Effector memory CD8-positive, alpha-beta T cell (primary cell): Measurements from ENCODE around the gene CSF3.
"Not testable (repeated sequence)": the region's sequence is repeated elsewhere in the genome, so short reads cannot be mapped to it uniquely, and the experiment has no call there.

Experiments
- ATAC-seq: fragments of 150-1000 bp; cut with Tn5 transposase; replicated peaks from 2 replicates; pipeline ENCODE4 v1.10.0; 2021; ENCODE audit warnings: mild to moderate bottlenecking, moderate library complexity
- DNase-seq, 3 experiments: peaks; one replicate each; pipeline ENCODE4 v3.0.0; 2021
- H3K27ac Mint-ChIP-seq, 2 donors: one replicate each; pipeline ENCODE4 v1.8.0; 2022; ENCODE audit warnings: mild to moderate bottlenecking in 2 of 2, mixed read lengths in 2 of 2, moderate library complexity in 2 of 2
- H3K27me3 Mint-ChIP-seq, 2 donors: one replicate each; pipeline ENCODE4 v1.8.0; 2022; ENCODE audit warnings: mixed read lengths in 2 of 2
- H3K36me3 Mint-ChIP-seq: one replicate; pipeline ENCODE4 v1.8.0; 2022; ENCODE audit warnings: mild to moderate bottlenecking, moderate library complexity, mixed read lengths; ENCODE audit not compliant: insufficient read depth
- H3K4me1 Mint-ChIP-seq, 2 donors: one replicate each; pipeline ENCODE4 v1.8.0; 2022; ENCODE audit warnings: low read depth in 2 of 2, mixed read lengths in 2 of 2
- H3K4me3 Mint-ChIP-seq, 2 donors: one replicate each; pipeline ENCODE4 v1.8.0; 2022; ENCODE audit warnings: mild to moderate bottlenecking in 2 of 2, mixed read lengths in 2 of 2, moderate library complexity in 2 of 2
- H3K9me3 Mint-ChIP-seq, 2 donors: one replicate each; pipeline ENCODE4 v1.8.0; 2022; ENCODE audit warnings: mixed read lengths in 2 of 2

CSF3 gene

GRCh38 chr17:39980351-39981206 is 34.7 kb upstream of the CSF3 start, which contains the start of gene PSMD3:
TSS of gene PSMD3 (plus strand) at chr17:39980807. CDS start at chr17:39980971, 164 bp downstream.
- H3K27me3 Mint-ChIP-seq = peaks cover 0 to 4% of the 10 kb centered on the region in 2 donors
- peaks cover 27 to 36% of the 10 kb centered on the region in 2 donors for H3K4me1 Mint-ChIP-seq
- peak; percentile 89 for ATAC-seq
- peak within 1 kb of the TSS; percentile 89 to 96 for H3K4me3 Mint-ChIP-seq
- peak within 1 kb of the TSS; percentile 92 to 98 for H3K27ac Mint-ChIP-seq
- peaks cover 43% of the 10 kb centered on the region for H3K36me3 Mint-ChIP-seq
- no peaks in the 10 kb centered on the region for H3K9me3 Mint-ChIP-seq
- DNase-seq = peak; percentile 97 to 98 (median 97)

DNA sequence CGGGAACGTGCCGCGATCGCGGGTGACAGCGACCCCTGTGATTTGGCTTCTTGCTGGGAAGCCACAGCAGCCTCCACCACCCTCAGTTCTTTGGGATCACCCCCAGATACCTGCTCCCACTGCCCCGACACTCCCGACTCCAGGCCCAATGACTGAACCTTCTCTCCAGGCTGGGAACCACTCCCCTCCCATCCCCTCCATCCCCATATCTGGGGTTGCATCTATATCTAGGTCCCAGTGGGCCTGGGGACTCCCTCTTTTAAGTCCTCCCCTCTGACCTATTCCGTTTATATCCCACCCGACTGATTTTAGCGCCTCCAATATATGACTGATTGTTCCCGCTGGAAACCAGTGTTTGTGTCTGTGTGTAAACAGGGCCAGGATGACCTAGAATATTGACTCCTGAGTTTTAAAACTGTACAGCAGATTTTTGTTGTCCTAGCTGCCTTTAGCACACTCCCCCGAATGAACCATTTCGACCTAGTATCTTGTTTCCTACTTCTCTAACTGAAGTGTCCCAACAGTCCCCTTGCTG is 34.0 kb upstream of the CSF3 start:
- ATAC-seq (no peak), DNase-seq (no peak)
- Mint-ChIP-seq H3K27ac (peak overlapping the region; percentile 92 to 98), H3K4me3 (peak overlapping the region; percentile 89 to 96), H3K4me1 (peaks cover 27 to 36% of the 10 kb centered on the region in 2 donors), H3K36me3 (peaks cover 50% of the 10 kb centered on the region), H3K9me3 (no peaks in the 10 kb centered on the region), H3K27me3 (no peaks in the 10 kb centered on the region)

GRCh38 chr17:39981766-39982375 is 33.4 kb upstream of the CSF3 start:
- peak overlapping the region; percentile 89 to 96 for H3K4me3 Mint-ChIP-seq
- ATAC-seq (no peak), DNase-seq (no peak)
- H3K4me1 Mint-ChIP-seq = peaks cover 27 to 36% of the 10 kb centered on the region in 2 donors
- peaks cover 56% of the 10 kb centered on the region for H3K36me3 Mint-ChIP-seq
- H3K27ac Mint-ChIP-seq = peak overlapping the region; percentile 92 to 98
- H3K9me3 Mint-ChIP-seq = no peaks in the 10 kb centered on the region
- no peaks in the 10 kb centered on the region for H3K27me3 Mint-ChIP-seq

- Mint-ChIP-seq H3K4me1 (peaks cover 8 to 12% of the 10 kb centered on the region in 2 donors), H3K27ac (peak overlapping the region in 1 of 2 donors; percentile 28), H3K4me3 (no peak overlapping the region), H3K36me3 (peaks cover 97% of the 10 kb centered on the region), H3K27me3 (no peaks in the 10 kb centered on the region), H3K9me3 (no peaks in the 10 kb centered on the region)
- DNase-seq (no peak), ATAC-seq (no peak)
Measured at GRCh38 chr17:39988206-39988810, 26.9 kb upstream of the CSF3 start.

DNA sequence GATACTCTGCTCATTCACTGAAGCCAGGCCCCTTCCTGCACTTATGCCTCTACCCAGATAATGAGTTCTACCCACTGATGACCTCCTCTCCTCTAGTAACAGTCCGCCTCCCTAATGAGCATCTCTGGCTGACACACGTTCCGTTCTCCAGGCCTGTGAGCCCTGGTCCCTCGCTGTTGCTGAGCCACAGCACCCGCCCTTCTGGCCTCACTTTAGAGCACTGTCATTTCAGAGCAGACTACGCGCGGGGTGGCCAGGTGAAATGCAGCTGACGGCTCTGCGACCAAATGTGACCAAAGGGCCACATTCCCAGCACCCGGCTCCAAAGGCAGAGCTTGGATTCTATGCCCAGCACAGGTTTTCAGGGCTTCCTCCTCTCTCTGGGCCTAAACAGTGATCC is 20.8 kb upstream of the CSF3 start:
- H3K4me3 Mint-ChIP-seq = no peak overlapping the region
- DNase-seq = no peak
- H3K27ac Mint-ChIP-seq = peak overlapping the region in 1 of 2 donors; percentile 30
- ATAC-seq = no peak
- no peaks in the 10 kb centered on the region for H3K27me3 Mint-ChIP-seq
- no peaks in the 10 kb centered on the region for H3K9me3 Mint-ChIP-seq
- peaks cover 0 to 6% of the 10 kb centered on the region in 2 donors for H3K4me1 Mint-ChIP-seq
- peaks cover 77% of the 10 kb centered on the region for H3K36me3 Mint-ChIP-seq

- no peaks in the 10 kb centered on the region for H3K9me3 Mint-ChIP-seq
- DNase-seq (no peak), ATAC-seq (no peak)
- no peak overlapping the region for H3K4me3 Mint-ChIP-seq
- H3K27me3 Mint-ChIP-seq = no peaks in the 10 kb centered on the region
- peak overlapping the region in 1 of 2 donors; percentile 54 for H3K27ac Mint-ChIP-seq
- peaks cover 0 to 6% of the 10 kb centered on the region in 2 donors for H3K4me1 Mint-ChIP-seq
- H3K36me3 Mint-ChIP-seq = peaks cover 67% of the 10 kb centered on the region
Measured at GRCh38 chr17:39995438-39995837, 19.8 kb upstream of the CSF3 start.

DNA sequence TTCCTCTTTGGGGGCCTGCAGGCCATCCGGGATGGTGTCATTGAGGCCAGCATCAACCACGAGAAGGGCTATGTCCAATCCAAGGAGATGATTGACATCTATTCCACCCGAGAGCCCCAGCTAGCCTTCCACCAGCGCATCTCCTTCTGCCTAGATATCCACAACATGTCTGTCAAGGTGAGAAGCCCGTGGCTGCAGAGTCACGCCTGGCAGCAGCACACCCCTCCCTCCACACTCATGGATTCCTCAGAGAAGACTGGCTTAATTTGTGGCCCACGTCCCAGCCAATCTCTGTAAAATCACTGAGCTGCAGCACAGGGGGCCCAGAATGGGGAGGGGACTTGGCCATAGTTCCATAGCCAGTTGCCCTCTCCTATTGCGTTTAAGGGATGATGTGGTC is 19.1 kb upstream of the CSF3 start:
- Mint-ChIP-seq H3K27me3 (no peaks in the 10 kb centered on the region), H3K4me1 (peaks cover 0 to 6% of the 10 kb centered on the region in 2 donors), H3K27ac (no peak overlapping the region), H3K36me3 (peaks cover 59% of the 10 kb centered on the region), H3K4me3 (no peak overlapping the region), H3K9me3 (no peaks in the 10 kb centered on the region)
- ATAC-seq (no peak), DNase-seq (no peak)

DNA sequence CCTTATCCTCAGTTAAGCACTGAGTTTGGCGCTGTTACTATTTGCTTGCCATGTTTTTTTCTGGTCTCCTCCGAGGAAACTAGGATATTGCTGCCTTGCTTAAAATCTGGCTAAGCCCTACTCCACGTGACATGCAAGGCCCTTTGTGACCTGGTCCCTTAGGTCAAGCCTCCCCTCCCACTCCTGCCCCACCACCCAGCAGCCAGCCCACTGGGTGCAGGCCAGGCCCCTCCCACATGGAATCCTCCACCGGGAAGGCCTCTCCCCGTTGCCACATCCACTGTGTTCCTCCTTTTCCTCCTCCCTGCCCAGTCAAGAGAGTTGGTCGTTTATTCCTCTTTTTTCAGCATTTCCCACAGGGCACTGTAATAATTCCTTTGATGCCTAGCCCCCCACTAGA is 18.4 kb upstream of the CSF3 start:
- Mint-ChIP-seq H3K36me3 (peaks cover 53% of the 10 kb centered on the region), H3K9me3 (no peaks in the 10 kb centered on the region), H3K4me3 (no peak overlapping the region), H3K27me3 (no peaks in the 10 kb centered on the region), H3K4me1 (peaks cover 0 to 6% of the 10 kb centered on the region in 2 donors), H3K27ac (peak overlapping the region in 1 of 2 donors; percentile 44)
- ATAC-seq = no peak
- no peak for DNase-seq

DNA sequence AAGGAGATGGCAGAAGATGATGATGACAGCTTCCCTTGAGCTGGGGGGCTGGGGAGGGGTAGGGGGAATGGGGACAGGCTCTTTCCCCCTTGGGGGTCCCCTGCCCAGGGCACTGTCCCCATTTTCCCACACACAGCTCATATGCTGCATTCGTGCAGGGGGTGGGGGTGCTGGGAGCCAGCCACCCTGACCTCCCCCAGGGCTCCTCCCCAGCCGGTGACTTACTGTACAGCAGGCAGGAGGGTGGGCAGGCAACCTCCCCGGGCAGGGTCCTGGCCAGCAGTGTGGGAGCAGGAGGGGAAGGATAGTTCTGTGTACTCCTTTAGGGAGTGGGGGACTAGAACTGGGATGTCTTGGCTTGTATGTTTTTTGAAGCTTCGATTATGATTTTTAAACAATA is 17.7 kb upstream of the CSF3 start:
- peaks cover 46% of the 10 kb centered on the region for H3K36me3 Mint-ChIP-seq
- H3K27ac Mint-ChIP-seq = peak overlapping the region in 1 of 2 donors; percentile 44
- H3K9me3 Mint-ChIP-seq = no peaks in the 10 kb centered on the region
- H3K4me1 Mint-ChIP-seq = peaks cover 0 to 6% of the 10 kb centered on the region in 2 donors
- H3K4me3 Mint-ChIP-seq = no peak overlapping the region
- DNase-seq (no peak), ATAC-seq (no peak)
- H3K27me3 Mint-ChIP-seq = no peaks in the 10 kb centered on the region

- Mint-ChIP-seq H3K4me3 (no peak overlapping the region), H3K36me3 (peaks cover 31% of the 10 kb centered on the region), H3K4me1 (peaks cover 0 to 4% of the 10 kb centered on the region in 2 donors), H3K27ac (no peak overlapping the region), H3K9me3 (no peaks in the 10 kb centered on the region), H3K27me3 (no peaks in the 10 kb centered on the region)
- DNase-seq (no peak), ATAC-seq (no peak)
Measured at GRCh38 chr17:39999067-39999466, 16.2 kb upstream of the CSF3 start.

DNA sequence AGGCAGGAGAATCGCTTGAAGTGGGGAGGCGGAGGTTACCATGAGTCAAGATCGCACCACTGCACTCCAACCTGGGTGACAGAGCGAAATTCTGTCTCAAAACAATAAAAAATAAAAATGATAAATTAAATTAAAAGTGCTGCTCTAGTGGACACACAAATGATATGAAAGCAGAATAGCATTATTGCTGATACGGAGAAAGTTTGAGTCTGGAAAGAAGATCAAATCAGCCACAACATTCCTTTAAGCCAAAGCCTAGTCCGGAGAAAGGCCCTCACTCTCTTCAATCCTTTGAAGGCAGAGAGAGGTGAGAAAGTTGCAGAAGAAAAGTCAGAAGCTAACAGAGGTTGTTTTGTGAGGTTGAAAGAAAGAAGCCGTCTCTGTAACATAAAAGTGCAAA is 15.1 kb upstream of the CSF3 start:
- no peak for DNase-seq
- H3K4me3 Mint-ChIP-seq = no peak overlapping the region
- H3K36me3 Mint-ChIP-seq = peaks cover 25% of the 10 kb centered on the region
- H3K27ac Mint-ChIP-seq = no peak overlapping the region
- no peaks in the 10 kb centered on the region for H3K9me3 Mint-ChIP-seq
- peaks cover 0 to 5% of the 10 kb centered on the region in 2 donors for H3K27me3 Mint-ChIP-seq
- no peaks in the 10 kb centered on the region for H3K4me1 Mint-ChIP-seq
- no peak for ATAC-seq

- ATAC-seq, DNase-seq, H3K27me3 Mint-ChIP-seq, H3K4me3 Mint-ChIP-seq, H3K4me1 Mint-ChIP-seq, H3K27ac Mint-ChIP-seq, H3K9me3 Mint-ChIP-seq: not testable (repeated sequence)
- H3K36me3 Mint-ChIP-seq = peaks cover 15% of the 10 kb centered on the region
Measured at GRCh38 chr17:40001335-40001734, 13.9 kb upstream of the CSF3 start.

DNA sequence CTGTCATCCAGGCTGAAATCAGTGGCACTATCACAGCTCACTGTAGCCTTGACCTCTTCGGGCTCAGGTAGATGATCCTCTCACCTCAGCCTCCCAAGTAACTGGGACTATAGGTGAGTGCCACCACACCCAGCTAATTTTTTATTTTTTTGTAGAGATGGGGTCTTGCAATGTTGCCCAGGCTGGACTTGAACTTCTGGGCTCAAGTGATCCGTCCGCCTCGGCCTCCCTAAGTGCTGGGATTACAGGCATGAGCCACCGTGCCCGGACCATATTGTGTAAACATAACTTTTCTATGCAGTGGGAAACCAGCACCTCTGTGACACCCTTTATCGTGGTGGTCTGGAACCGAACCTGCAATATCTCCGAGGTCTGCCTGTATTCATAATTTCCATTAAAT is 11.2 kb upstream of the CSF3 start:
- Mint-ChIP-seq H3K9me3 (no peaks in the 10 kb centered on the region), H3K4me3 (no peak overlapping the region), H3K36me3 (no peaks in the 10 kb centered on the region), H3K4me1 (no peaks in the 10 kb centered on the region), H3K27ac (no peak overlapping the region), H3K27me3 (peaks cover 0 to 5% of the 10 kb centered on the region in 2 donors)
- no peak for ATAC-seq
- no peak for DNase-seq
